GM12864 (cell line): ENCODE results near the gene AKT3.

Experiments used
- DNase-seq: peaks from one replicate; pipeline ENCODE4 v3.0.0-alpha.2; 2011; ENCODE audit warnings: low read depth
- H3K4me3 ChIP-seq: 2 replicates; pipeline ENCODE4 v1.5.1; 2011; ENCODE audit warnings: mild to moderate bottlenecking, low read depth, low read length, control low read depth
- TF ChIP-seq, protein P1 (sequence below): IDR thresholded peaks from 2 replicates; pipeline ENCODE4 v1.5.1; 2011; ENCODE audit warnings: low read depth, mild to moderate bottlenecking, moderate library complexity, low read length, control low read depth, inconsistent platforms; ENCODE audit errors: missing control alignments

AKT3 gene

DNA sequence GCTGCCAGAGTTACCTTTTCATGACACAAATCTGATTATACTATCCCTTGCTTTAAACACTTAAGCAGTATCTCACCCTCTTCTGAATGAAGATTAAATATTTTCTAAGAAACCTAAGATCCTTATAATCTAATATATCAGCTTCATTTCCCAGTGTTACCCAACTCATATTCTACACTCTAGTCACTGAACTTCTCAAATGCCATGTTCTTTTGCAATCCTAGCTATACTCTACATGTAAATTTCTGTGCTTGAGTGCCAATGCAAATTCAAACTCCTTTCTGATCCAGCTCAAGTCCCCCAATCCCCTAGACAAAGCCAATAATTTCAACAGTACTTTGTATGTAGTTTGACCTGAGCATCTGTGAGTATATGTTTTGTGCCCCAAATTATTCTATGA, 300.3 kb downstream of the AKT3 start:
- TF ChIP-seq, protein P1, sequence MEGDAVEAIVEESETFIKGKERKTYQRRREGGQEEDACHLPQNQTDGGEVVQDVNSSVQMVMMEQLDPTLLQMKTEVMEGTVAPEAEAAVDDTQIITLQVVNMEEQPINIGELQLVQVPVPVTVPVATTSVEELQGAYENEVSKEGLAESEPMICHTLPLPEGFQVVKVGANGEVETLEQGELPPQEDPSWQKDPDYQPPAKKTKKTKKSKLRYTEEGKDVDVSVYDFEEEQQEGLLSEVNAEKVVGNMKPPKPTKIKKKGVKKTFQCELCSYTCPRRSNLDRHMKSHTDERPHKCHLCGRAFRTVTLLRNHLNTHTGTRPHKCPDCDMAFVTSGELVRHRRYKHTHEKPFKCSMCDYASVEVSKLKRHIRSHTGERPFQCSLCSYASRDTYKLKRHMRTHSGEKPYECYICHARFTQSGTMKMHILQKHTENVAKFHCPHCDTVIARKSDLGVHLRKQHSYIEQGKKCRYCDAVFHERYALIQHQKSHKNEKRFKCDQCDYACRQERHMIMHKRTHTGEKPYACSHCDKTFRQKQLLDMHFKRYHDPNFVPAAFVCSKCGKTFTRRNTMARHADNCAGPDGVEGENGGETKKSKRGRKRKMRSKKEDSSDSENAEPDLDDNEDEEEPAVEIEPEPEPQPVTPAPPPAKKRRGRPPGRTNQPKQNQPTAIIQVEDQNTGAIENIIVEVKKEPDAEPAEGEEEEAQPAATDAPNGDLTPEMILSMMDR, result no peak
- H3K4me3 ChIP-seq, result no peak overlapping the region
- no peak for DNase-seq

DNA sequence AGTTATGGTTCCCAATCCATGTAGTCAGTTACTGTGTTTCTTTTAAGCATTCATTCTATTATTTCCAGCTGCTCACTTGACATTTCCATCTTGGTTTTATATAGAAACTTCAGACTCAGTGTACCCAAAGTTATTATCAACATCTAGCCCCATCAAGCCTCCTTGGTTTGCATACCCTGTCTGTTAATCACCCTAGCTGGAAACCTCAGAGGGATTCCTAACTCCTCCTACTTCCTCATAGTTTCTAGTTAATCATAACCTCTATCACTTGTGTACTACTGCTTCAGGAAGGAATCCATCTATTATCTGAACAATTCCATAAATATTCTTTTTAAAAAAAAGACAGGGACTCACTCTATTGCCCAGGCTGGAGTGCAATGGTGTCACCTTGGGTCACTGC, 300.9 kb downstream of the AKT3 start:
- no peak overlapping the region for H3K4me3 ChIP-seq
- DNase-seq, result no peak
- TF ChIP-seq, protein P1, result no peak

DNA sequence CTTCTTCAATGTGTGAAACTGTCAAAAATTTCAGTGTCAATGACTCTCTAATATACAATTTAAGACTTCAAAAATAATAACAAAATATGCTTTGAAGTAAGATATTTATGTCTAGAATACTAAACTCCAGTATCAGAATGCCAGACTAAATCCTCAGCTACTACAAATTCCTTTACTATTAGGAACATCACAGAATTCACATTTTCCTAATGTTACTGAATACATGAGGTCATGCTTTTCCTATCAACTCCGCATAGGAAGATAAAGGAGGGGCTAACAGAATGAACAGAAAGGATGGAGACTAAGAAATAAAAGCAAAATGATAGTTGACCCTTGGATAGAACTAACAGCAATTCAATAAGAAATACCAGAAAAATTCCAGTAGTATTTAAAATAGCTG, 301.5 kb downstream of the AKT3 start:
- H3K4me3 ChIP-seq, result no peak overlapping the region
- no peak for DNase-seq
- TF ChIP-seq, protein P1, result no peak

DNA sequence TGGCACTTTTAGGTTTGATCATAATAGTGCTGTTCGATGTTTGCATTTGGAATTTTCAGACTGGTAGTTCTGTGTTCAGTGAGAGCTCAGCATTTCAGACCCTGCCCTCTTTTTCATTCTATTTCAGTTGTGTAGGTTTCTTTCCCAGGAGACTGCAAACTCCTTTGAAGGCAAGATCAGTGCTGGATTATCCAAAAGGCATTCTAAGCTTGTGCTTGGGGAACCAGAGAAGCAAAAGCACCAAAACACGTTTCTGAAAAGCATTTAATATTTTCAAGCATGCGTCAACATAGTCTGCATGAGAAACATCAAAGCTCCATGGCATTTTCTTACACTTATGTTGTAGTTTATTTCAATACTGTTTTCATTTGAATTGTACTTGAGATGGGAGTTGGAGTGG, 302.2 kb downstream of the AKT3 start:
- TF ChIP-seq, protein P1, result no peak
- no peak overlapping the region for H3K4me3 ChIP-seq

DNA sequence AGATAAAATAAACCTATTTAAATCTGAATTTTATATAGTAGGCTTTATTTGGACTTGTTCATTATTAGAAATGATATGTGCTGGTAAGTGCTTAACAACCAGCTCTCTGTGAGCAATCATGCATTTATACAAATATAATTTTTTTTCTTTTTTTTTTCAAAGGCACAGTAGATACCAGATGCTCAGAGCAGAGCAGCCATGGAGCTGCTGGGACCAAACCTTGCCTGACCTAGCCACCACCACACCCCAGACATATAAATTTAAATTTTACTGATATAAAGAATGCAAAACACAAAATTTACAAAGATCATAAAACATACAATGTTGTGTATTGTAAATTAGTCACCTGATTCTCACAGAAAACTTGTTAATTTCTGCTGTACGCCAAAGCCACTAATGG, 303.6 kb downstream of the AKT3 start:
- TF ChIP-seq, protein P1, result no peak
- no peak overlapping the region for H3K4me3 ChIP-seq
- DNase-seq, result no peak

More for the DNA sequence above, 302.2 kb downstream of the AKT3 start:
- DNase-seq, result no peak

DNA sequence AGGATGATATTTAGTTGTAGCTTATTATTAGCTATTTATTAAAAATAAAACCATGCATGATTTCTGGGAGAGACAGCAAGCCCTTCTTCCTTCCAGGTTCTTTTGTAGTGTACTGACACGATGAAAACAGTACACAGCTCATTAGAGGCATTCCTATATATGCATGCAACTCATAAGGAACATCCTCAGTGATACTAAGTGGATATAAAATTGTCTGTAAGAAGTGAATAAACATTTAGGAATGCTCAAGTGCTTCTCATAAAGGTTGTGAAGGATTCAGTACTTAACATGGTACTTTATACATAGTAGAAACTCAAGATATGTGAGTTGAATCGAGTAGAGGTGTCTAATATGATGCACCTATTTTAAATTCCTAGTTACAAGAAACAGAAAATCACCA, 306.5 kb downstream of the AKT3 start:
- DNase-seq, result no peak
- no peak overlapping the region for H3K4me3 ChIP-seq
- TF ChIP-seq, protein P1, result no peak

DNA sequence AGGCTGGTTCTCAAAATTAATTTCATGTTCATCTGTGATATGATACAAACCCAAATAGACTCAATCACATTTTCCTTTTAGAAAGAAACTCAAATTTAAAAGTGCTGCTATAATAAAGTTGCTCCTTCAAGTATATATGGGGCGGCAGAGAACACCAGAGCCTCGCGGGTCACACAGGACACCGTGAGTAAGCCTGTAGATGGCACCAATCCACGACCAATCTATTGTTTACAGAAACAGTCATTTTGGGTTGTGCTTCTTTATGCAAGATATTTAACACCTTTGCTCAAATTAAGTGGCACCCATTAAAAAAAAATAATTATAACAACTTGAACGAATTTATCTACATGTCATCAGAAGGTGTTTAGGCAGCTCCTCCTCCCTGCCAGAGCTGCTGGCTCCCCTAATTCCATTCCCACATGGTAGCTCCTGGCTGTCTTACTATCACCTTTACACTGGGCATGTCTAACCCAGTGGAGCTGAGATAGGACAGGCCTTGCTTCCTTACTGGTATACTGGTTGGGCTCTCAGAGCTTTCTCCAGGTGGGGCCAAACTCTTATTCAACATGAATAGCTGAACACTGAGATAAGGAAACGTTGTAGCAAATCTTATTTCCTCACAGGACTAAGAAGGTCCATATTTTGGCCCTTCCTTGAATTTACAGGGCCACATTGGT, 307.2 kb downstream of the AKT3 start:
- no peak for DNase-seq
- no peak overlapping the region for H3K4me3 ChIP-seq
- TF ChIP-seq, protein P1, result no peak
